GM19043 (cell line): ENCODE measurements around the gene ACBD6.

Experiments
- ATAC-seq: cut with Tn5 transposase; IDR thresholded peaks from one replicate; pipeline ENCODE4 v1.9.1; 2021; ENCODE audit warnings: low read depth; ENCODE audit not compliant: unreplicated experiment

The ACBD6 gene

DNA sequence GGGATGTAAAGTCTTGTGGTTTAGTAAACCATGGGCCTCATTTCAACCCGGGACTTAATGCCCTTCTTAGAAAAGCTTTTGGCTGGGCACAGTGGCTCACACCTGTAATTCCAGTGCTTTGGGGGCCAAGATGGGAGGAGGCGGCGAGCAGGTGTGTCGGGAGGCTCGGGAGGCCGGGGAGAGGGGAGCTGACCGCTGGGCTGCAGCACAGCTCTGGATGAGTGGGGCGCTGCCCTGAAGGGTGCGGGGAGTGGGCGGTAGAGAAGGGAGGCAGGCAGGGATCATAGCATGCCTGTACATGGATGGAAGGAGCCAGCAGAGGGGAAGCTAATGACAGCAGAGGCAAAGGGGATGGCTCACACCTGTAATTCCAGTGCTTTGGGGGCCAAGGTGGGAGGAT lies 241.3 kb downstream of the ACBD6 start:
- ATAC-seq: no peak

- no peak for ATAC-seq
Observed at GRCh38 chr1:180260541-180260940, 241.8 kb downstream of the ACBD6 start.

GRCh38 chr1:180259431-180260338 lies 242.7 kb downstream of the ACBD6 start:
- no peak for ATAC-seq

DNA sequence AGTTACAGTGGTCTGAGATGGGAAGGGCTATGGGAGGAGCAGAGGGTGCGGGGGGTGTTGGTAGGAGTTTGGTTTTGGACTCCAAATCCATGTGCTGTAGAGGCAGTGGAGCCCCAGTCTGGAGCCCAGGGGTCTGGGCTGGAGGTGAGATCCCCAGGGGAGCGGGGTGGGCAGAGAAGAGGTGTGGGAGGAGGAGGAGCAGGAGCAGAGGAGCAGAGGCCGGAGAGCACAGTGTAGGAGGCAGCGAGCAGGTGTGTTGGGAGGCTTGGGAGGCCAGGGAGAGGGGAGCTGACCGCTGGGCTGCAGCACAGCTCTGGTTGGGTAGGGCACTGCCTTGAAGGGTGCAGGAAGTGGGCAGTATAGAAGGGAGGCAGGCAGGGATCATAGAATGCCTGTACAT lies 243.4 kb downstream of the ACBD6 start:
- ATAC-seq: no peak

DNA sequence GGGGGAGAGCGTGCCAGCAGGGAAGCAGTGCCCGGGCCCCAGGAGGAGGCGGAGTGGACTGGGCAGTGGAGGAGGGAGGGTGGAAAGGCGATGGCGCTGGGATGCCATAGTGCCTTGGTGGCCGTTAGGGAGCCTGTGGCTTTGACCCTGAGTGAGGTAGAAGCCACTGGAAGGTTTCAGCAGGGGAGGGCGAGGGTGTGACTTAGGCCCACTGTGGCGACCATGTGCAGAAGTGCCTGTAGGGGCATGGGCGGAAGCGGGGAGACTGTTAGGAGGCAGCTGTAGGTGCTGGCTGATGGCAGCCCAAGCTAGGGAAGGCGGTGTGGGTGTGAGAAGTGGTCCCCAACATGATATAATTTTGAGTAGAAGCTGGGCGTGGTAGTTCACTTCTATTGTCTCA lies 244.1 kb downstream of the ACBD6 start:
- ATAC-seq: no peak

- ATAC-seq: no peak
Observed at GRCh38 chr1:180257486-180257885, 244.9 kb downstream of the ACBD6 start.

- ATAC-seq: no peak
Observed at GRCh38 chr1:180257028-180257386, 245.4 kb downstream of the ACBD6 start.

- ATAC-seq: no peak
Observed at GRCh38 chr1:180256341-180257027, 245.9 kb downstream of the ACBD6 start.

GRCh38 chr1:180255536-180256340 lies 246.6 kb downstream of the ACBD6 start:
- ATAC-seq: no peak

- no peak for ATAC-seq
Observed at GRCh38 chr1:180254854-180255253, 247.5 kb downstream of the ACBD6 start.

DNA sequence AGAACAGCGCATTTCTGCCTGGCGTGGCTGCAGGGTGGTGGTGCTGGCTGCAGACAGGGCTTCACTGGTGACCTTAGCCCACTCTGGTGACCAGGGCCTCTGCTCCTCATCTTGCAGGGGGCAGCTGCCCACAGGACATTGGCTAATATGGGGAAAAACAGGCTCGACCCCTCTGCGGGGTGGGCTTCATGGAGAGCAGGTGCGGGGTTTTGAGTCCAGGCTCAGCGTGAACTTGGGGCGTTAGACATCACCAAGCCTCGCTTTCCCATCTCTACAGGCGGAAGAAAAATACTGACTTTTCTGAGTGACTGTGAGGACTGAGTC lies 247.9 kb downstream of the ACBD6 start:
- no peak for ATAC-seq

- no peak for ATAC-seq
Observed at GRCh38 chr1:180253585-180254495, 248.5 kb downstream of the ACBD6 start.

- peak; percentile 75 for ATAC-seq
Observed at GRCh38 chr1:180252638-180253536, 249.5 kb downstream of the ACBD6 start.

DNA sequence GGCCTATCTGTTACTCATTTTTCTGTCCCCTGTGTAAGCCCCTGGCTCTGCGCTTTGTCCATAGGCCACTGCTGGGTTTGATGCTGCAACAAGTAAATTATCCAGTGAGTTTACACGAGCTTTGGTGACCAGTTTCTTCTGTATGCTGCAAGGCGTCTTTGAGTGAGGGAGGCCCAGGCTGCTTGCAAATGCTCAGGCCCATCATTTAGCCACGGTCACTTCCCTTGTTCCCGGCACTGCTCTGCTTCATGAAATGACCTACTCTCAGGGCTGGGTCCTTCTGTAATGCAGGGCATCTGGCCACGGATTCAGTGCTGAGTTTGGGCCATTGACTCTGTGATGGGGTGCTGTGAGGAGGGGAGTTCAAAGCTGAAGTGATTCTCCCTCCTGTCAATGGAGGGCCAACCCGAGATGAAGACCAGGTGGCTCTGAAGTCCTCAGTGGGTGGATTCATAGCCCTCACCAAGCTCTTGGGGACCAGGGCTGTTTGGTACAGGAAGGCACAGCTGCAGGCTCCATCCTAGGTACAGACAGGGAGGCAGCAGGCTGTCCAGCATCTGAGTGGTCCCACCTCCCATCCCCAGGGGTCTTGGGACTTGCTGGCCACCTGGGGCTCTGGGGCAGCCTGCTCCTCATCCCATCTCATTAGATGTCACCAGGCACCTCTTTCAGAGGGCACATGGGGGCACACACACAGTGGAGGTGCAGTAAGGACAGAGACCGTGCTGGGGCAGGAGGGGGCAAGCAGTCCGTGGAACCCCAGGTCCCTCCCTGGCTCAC lies 250.7 kb downstream of the ACBD6 start:
- no peak for ATAC-seq

DNA sequence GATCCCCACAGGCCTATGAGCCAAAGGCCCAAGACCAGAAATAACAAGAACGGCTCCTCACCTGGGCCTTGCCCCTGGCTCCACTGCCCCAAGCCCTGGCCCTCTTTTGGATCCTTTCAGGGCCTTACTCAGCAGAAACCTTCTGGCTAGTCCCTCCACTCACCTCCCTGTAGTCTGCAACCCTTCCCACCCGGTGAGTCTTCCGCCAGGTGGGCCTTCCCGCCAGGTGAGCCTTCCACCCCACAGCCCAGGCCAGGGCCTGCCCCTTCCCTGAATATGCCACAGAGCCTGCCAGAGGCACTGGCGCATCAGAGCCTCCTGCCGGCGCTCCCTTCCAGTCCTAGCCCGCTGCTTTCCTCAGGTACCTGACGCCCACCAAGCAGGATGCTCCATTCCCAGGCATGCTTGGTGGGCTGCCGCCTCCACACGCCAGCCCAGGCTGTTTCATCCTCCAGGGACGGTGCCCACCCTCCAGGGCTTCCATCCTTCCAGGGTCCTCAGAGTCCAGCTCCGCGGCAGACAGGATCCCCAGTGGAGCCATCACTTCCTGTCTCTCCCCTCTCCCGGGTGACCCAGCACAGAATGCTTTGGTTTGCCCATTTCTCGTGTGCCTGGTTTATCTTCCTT lies 251.4 kb downstream of the ACBD6 start:
- no peak for ATAC-seq

- no peak for ATAC-seq
Observed at GRCh38 chr1:180250499-180250770, 251.9 kb downstream of the ACBD6 start.

GRCh38 chr1:180249725-180250498 lies 252.5 kb downstream of the ACBD6 start:
- no peak for ATAC-seq
